Stimulated activated CD4-positive, alpha-beta T cell treated with anti-CD3 and anti-CD28 coated beads, Interleukin-4, amount 100 ng/mL, for 1 hour (primary cell): Measurements from ENCODE around the gene SELENON.

Experiments
- DNase-seq: peaks from one replicate; pipeline ENCODE4 v3.0.0-alpha.2; 2020

SELENON gene

GRCh38 chr1:25810341-25811299 is 10.6 kb downstream of the SELENON start:
- DNase-seq = peak; percentile 83

GRCh38 chr1:25811384-25812082 is 11.5 kb downstream of the SELENON start:
- no peak for DNase-seq

GRCh38 chr1:25813071-25813733 is 13.2 kb downstream of the SELENON start:
- no peak for DNase-seq

GRCh38 chr1:25813734-25814471 is 13.9 kb downstream of the SELENON start:
- DNase-seq = no peak

GRCh38 chr1:25814549-25815087 is 14.6 kb downstream of the SELENON start:
- no peak for DNase-seq

GRCh38 chr1:25815208-25816111 is 15.5 kb downstream of the SELENON start:
- no peak for DNase-seq

- no peak for DNase-seq
Observed at GRCh38 chr1:25816112-25816718, 16.2 kb downstream of the SELENON start.

- DNase-seq = no peak
Observed at GRCh38 chr1:25817840-25818501, 18.0 kb downstream of the SELENON start.

- no peak for DNase-seq
Observed at GRCh38 chr1:25818569-25818968, 18.6 kb downstream of the SELENON start.

GRCh38 chr1:25819491-25820246 is 19.7 kb downstream of the SELENON start, which contains the start of gene MTFR1L:
MTFR1L (plus strand) TSS chr1:25819954; CDS start chr1:25823105, 3,151 bp downstream.
- peak; percentile 94 for DNase-seq

- DNase-seq = peak; percentile 65
Observed at GRCh38 chr1:25820247-25821111, 20.5 kb downstream of the SELENON start.

- no peak for DNase-seq
Observed at GRCh38 chr1:25821112-25821476, 21.1 kb downstream of the SELENON start.

GRCh38 chr1:25821630-25822091 is 21.7 kb downstream of the SELENON start:
- DNase-seq = no peak

GRCh38 chr1:25825605-25826004 is 25.6 kb downstream of the SELENON start:
- DNase-seq = no peak

GRCh38 chr1:25826571-25826970 is 26.6 kb downstream of the SELENON start:
- no peak for DNase-seq

- no peak for DNase-seq
Observed at GRCh38 chr1:25828491-25828890, 28.5 kb downstream of the SELENON start.

- DNase-seq = no peak
Observed at GRCh38 chr1:25829046-25829445, 29.1 kb downstream of the SELENON start.

- DNase-seq = no peak
Observed at GRCh38 chr1:25831569-25832196, 31.7 kb downstream of the SELENON start.
